A172 (cell line): ENCODE data around the gene ASB5. TPM values are rescaled to one million over a fixed set of nuclear protein-coding genes. Genes with fewer than 3 reads are reported as not detected.
"Not testable (repeated sequence)": the region's sequence is repeated elsewhere in the genome, so short reads cannot be mapped to it uniquely, and the experiment has no call there.

Source experiments
- DNase-seq: peaks from one replicate; pipeline ENCODE4 v3.0.0-alpha.2; 2015; ENCODE audit warnings: low spot score
- total RNA-seq: library from RNA; depleted of rRNA; stranded (reverse); fragments of >200 nt; shearing (Covaris generic); gene quantifications from 2 replicates; pipeline ENCODE4 v1.2.3, GENCODE V29; 2014; rRNA removed

Gene ASB5, protein sequence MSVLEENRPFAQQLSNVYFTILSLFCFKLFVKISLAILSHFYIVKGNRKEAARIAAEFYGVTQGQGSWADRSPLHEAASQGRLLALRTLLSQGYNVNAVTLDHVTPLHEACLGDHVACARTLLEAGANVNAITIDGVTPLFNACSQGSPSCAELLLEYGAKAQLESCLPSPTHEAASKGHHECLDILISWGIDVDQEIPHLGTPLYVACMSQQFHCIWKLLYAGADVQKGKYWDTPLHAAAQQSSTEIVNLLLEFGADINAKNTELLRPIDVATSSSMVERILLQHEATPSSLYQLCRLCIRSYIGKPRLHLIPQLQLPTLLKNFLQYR
- 0.12 and 0.19 TPM in 2 replicates for total RNA-seq

DNA sequence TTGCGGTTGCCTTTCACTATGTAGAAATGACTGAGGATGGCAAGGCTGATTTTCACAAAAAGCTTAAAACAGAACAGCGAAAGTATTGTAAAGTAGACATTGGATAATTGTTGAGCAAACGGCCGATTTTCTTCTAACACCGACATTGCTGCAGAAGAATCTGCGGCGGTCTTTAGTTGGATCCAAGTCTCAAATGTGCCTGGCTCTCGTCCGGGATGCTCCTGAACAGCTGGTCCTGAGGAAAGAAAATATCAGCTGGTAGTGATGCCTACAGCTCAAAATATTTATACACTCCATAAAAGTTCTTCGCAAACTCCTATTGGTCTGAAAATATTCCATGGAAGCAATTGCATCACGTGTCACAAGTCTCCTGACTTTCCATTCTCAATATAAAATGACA lies at the start of gene ASB5:
Gene ASB5, minus strand, starts transcription at position 260 of the 400 bp plus-strand sequence. Its CDS starts 114 bp downstream, at position 146.
- no peak for DNase-seq

DNA sequence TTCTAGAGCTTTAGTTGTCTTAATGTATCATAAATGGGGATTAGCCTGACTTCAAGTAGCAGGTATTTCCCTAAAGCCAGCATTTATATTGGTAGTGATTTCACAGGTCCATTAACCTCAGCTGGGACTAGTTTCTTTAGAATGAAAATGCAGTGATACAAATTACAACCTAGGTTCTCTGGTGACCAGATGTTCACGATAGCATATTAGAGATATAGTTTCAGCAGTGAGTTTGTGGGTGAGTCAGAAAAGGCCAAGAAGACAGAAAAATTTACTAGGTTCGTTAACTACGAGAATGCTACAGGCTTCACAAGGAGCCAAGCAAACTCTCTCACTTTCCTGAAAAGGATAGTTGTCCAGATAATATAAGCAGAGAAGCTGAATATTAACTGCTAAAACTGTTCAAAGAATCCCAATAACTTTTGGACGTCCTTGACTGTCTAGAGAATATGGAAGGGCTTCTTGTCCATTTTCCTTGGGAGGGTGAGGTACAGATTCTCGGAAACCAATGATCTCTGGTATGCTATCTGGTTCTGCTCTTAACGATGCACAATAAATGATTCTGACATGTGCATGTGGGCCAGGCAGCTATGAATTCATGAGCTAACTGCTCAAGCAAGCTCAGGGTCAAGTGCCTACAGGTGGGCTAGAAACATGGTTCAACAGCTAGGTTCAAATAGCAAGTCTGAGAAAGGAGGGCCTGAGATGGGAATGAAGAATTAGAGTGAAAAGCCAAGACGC lies 44.7 kb upstream of the ASB5 start:
- no peak for DNase-seq

DNA sequence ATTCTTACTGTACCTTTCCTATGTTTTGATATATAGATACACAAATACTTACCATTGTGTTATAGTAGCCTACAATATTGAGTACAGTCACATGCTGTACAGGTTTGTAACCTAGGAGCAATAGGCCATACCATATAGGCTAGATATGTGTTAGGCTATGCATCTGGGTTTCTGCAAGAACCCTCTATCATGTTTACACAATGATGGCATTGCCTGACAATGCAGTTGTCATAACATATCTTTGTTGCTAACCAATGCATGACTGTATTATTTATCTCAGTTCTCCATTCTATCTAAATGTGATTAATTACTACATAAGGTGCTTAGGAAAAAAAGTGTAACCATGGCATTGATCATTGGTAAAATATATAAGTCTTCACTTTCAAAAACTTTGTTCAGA lies 40.8 kb upstream of the ASB5 start:
- DNase-seq = no peak

DNA sequence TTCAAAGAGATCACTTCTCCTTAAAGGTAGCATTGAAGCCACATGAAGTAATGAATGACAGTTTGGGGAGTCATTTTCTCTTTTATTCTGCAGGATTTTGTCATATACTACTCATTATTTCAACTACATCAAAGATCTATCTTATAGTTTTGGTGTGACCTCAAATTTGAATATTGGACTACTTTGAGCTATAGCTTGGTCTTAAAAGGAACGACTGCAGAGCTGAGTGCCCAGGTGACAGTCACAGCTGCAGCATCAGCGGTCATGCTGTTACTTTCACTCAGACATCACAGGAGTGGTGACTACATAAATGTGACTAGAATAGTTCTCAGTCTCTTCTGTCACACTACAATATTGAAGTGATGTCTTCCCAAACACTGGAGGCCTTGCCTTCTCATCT lies 40.0 kb upstream of the ASB5 start:
- no peak for DNase-seq

DNA sequence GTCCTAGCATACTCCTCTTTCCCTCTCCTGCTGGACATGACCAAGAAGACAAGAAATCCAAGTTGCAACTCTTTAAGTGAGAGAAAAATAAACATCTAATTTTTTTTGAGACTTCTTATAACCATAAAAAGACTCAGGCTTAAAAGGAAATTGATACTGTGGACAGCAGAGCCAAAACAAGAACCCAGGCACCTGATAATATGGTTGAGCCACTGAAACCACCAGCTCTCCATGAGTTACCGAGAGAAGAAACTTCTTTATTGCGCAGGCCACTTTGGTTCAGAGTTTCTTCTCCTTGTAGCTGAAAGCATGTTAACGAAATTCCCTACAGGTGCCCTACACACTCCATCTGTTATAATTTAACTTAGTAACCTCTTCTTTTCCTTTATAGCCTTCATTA lies 39.4 kb upstream of the ASB5 start:
- no peak for DNase-seq

DNA sequence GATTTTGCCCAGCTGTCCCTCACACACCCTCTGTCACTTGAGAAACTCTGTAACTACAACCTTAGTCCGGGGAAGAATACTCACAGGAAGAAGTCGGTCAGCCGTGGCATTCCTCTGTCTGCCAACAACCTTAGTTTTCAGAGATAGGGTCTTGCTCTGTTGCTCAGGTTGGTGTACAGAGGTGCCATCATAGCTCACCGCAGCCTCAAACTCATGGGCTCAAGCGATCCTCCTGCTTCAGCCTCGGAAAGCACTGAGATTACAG lies 38.6 kb upstream of the ASB5 start:
- no peak for DNase-seq

DNA sequence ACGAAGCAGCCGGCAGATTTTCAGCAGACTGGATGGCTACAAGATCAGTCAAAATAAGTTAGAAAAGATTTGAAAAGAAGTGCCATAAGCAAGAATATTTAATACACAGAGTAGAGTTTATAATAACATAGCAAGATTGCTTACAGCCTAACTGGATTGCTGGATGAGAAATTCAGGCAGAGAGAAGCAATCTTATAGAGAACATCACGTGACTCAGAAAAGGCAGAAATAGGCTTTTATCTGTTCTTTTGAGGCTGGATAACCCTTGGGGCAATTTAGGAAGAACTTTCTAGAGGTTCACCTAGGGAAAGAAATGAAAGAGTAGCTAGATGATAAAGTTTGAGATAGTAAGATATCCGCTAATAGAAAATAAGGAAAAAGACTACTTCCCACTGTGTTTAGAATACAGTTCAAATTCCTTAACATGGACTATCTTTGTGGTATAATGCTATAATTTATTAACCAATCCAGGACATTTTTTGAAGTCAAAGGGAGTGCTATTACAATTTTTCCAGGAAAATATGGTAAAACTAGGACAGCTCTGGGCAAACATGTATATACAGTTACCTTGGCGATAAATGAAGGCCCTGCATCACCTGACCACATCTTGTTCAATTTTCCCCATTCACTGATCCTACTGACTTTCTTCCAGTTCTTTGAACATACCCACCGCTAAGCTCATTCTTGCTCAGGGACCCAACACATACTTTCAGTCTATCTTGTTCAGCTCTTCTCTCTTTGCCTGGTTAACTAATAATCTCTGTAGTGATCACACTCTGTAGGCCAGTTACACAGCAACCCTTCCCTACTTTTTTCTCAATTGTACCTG lies 38.0 kb upstream of the ASB5 start:
- no peak for DNase-seq

DNA sequence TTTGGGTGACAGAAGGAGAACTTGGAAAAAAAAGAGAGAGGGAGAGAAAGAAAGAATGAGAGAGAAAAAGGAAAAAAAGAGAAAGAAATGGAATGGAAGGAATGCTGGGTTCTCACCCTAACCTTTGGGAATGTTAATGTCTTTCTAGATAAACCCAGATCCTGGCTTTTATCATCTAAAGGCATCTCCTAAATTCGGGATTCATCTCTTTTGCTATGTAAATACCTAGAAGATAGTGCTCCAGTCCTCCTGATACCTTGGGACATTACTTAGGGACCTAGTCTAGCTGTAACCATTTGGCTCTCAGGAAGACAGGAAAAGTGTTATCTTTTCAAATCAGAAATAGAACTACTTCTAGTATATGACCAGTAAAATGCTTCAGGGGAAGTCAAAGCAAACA lies 34.9 kb upstream of the ASB5 start:
- no peak for DNase-seq

DNA sequence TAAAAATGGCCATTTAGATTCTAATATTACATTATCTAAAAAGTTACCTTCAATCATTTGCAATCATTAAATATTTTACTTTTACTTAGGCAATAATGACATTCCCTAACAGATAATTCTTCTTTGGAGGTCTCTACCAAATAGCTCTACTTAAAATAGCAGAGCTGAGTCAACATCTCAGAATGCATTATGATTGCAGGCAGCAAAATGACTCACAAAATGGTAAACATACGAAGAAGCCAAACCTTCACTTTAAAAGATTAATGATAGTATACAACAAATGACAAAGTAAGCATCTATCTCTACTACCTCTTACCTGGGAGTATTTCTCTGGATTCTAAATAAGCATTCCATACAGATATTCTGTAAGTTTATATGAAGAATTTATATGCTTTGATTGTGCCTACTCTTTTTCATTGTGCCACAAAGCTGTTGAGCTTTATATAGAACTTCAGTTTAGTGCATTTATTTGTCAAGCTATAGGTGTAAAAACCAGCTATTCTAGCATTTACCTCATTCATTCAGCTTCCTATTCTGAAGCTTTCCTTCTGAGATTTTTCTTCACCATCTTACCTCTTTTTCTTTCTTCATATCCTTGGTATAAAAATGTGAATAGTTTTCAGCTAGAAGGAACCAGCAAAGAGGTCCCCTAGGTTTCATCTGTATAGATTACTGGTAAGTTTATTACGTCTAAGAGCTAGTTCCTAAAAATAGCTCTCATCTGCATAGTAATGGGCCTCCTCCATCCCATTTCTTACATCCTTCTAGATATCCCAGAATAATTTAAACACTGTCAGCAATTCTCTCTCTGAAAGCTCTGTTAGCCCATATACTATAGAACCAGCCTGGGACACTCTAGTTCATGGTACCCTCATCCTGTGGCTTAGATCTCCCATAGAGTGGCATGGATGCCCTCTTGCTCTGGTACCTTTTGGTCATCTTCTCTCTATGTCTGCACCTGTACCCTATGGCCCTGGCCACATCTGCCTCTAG lies 33.6 kb upstream of the ASB5 start:
- peak; percentile 81 for DNase-seq

DNA sequence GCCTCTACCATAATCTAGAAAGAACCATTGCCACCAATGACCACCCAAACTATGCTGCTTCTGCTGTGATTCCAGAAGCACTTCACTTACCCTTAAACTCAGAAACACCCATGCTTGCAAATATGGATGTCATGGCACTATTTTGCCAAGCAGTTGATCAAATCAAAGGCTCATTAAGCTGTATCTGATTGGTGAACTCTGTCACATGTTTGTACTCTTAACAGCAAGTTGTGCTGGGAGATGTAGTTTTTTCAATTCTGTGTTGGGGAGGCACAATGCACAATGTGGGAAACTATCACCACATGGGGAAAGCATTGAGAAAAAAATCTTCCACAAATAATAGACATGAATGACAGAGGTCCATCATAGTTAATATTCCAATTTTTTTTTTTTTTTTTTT lies 31.5 kb upstream of the ASB5 start:
- no peak for DNase-seq

DNA sequence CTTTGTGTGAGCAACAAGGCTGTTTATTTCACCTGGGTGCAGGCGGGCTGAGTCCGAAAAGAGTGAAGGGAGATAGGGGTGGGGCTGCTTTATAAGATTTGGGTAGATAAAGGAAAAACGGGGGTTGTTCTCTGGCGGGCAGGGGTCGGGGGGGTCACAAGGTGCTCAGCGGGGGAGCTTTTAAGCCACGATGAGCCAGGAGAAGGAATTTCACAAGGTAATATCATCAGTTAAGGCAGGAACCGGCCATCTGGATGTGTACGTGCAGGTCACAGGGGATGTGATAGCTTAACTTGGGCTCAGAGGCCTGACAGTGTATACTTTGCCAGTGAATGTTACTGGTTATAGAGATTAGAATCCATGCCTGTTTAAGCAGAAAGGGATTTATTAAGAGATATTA lies 31.0 kb upstream of the ASB5 start:
- DNase-seq = no peak

DNA sequence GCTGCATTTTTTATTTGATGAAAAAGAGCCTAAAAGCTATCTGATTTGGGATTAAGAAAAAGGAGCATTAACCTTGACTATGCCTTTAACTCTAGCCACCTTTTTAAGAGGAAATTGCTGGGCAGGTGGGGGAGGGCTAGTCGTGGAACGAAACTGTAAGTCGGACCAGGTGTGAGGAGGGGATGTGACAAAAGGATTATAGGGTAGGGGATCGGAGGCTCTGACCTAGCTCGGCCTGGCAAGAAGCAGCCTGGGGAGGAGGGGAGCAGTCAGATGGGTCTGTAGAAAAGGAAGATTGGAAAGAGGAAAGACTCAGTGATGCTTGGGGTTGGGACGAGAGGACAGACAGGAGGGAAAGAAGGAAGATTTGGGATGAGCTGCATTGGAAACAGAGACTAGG lies 29.6 kb upstream of the ASB5 start:
- DNase-seq = no peak

DNA sequence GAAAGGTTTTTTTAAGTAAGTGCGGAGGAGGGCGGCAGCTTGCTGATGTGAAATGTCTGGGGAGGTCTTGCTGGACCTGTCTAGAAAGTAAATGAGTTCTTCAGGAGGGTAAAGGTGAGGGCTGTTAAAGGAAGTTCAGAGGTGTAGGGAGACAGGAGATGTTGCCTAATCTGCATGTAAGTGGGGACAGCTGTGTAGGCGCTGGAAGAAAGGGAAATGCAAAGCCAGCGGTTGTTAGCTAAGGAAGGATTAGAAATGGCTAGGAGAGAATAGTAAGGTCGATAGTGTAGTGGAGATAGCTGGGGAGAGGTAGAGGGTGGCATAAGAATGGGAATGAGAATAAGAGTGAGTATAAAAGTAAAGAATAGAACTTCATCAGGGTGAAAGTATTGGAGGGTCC lies 26.9 kb upstream of the ASB5 start:
- not testable (repeated sequence) for DNase-seq

DNA sequence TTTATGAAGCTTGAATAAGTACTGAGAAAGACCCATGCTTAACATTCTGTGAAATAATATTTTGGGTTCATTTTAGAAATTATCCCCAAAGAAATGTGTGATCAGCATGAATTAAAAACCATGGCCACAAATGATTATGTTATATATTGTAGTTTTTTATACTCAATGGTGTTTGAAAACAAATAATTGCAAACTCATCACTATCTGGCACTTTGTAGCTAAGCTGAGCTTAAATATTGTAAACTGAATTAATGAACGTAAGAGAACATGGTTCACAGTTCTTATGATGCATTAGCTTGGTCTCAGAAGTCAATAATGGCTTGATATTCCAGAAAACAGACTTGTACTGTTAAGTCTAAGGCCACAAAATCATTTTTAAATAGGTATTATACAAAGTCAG lies 24.6 kb upstream of the ASB5 start:
- no peak for DNase-seq

DNA sequence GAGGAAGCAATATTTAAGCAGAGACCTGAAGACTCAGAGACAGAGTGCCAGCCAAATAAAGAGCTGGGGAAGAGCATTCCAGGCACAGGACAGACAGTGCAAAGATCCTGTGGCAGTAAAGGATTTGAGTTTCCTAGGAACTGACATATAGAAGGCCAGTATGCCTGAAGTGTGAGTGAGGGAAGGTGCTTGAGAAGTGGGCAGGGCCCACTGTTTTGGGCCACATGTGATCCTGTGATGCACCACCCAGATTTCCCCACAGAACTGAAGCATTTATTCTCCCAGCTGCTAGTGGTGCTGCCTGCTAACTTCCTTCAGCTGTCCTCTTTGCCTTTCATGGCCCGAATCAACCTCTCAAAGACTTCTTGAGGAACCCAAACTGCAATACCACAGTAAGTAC lies 23.9 kb upstream of the ASB5 start:
- DNase-seq = no peak

DNA sequence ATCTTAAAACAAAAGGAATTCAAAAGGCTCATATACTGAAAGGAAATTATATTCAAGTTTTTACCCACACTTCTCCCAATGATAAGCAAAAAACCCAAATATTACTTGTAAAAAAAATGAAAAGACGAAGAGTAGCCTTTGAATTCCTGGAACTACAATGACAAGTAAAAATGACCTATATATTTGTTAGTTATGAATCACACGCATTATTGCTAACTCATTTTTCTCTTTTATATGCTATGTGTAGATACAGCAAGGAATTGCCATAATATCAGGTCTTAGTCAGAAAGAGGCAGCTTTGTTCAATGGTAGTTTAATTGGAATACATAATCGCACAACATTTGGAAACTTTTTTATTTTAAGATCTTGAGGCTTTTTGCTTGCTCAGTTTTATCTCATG lies 22.7 kb upstream of the ASB5 start:
- DNase-seq = no peak

DNA sequence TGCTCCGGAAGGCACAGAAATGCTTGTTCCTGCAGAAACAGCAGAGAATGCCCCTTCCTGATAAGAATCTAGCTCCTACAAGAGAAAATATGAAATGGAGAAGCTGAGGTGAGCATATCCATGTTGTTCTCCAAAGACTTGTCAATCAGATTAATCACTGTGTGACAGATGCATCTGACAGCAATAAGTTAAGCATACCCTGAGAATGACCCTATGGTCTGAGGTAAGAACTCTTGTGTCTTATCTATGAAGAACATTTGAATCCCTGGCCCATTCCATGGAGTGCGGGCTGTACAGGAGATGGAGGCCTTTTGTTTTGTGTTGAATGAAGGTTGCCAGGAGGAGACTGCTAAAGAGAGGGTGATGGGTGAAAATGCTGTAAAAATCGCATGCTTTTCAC lies 21.5 kb upstream of the ASB5 start:
- DNase-seq = no peak

DNA sequence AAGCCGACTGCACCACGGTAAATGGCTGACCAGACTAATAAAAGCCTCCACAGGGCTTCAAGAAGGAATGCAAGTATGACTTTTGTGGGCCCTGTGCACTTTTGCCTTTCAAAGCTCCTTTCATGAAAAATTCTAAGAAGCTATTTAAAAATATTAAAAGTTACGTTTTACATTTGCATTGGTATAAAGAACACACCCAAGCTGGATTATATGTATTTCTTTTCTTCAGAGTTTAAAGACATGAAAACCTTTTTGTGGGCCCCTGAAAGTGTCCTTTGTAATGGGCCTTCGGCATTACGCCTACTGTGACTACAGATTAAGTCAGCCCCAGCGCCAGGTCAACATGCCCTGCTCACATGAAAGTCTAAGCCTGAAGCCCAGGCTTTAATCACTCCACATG lies 20.5 kb upstream of the ASB5 start:
- no peak for DNase-seq

DNA sequence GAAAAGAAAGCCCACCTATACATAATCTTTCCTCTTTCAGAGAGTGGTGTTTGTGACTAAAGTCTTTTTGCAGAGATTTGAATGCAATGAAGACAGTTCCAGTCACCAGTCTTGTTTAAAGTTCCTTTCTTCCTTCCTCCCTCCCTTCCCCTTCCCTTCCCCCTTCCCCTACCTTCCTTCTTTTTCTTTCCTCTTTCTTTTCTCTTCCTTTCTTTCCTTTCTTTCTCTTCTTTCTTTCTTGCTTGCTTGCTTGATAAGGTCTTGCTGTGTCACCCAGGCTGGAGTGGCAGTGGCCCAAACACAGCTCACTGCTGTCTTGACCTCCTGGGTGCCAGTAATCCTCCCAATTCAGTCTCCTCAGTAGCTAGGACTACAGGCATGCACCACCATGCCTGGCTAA lies 19.0 kb upstream of the ASB5 start:
- no peak for DNase-seq

DNA sequence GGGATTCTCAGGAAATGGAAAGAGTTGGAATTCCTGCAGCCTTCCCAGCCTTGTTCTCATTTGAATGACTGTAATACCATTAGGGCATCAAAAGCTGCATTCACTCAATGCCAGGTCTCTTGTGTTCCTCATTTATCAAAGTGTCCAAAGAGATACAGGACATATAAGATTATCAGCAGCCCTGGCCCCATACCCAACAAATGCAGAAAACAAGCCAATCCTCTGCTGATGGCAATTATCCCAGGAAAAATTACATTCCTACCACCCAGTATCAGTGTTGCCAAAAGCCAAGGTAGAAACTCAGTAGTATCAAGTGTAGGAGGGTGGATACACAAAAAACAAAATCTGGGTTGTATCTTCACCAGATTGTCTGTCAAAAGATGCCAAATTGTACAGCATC lies 18.5 kb upstream of the ASB5 start:
- DNase-seq = no peak

DNA sequence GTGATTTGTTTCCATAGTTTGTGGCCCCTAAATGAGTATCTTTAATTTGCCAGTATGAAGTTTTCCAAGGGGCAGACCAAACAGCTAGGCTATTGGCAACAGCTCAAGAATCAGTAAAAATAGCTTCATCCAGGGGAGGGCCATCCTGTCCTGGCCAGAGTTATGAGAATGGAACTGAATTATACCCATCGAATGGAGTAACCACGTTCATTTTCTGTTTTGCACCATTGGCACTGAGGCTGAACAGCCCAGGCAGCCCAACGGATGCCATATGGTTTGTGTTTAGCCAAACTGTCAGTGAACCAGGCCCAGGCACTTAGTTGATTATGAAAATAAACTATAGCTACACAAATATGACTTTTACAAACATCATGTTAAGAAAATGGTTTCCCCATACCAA lies 17.7 kb upstream of the ASB5 start:
- no peak for DNase-seq

DNA sequence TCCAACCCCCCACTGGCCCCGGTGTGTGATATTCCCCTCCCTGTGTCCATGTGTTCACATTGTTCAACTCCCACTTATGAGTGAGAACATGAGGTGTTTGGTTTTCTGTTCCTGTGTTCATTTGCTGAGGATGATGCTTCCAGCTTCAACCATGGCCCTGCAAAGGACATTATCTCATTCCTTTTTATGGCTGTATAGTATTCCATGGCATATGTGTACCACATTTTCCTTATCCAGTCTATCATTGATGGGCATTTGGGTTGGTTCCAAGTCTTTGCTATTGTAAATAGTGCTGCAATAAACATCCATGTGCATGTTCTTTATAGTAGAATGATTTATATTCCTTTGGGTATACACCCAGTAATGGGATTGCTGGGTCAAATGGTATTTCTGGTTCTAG lies 10.5 kb upstream of the ASB5 start:
- not testable (repeated sequence) for DNase-seq
